HG03097 (cell line): Measurements from ENCODE around the gene ZNF214.

Source experiments
- ATAC-seq: cut with Tn5 transposase; IDR thresholded peaks from one replicate; pipeline ENCODE4 v1.9.1; 2021; ENCODE audit not compliant: unreplicated experiment, low FRiP score

Gene ZNF214

DNA sequence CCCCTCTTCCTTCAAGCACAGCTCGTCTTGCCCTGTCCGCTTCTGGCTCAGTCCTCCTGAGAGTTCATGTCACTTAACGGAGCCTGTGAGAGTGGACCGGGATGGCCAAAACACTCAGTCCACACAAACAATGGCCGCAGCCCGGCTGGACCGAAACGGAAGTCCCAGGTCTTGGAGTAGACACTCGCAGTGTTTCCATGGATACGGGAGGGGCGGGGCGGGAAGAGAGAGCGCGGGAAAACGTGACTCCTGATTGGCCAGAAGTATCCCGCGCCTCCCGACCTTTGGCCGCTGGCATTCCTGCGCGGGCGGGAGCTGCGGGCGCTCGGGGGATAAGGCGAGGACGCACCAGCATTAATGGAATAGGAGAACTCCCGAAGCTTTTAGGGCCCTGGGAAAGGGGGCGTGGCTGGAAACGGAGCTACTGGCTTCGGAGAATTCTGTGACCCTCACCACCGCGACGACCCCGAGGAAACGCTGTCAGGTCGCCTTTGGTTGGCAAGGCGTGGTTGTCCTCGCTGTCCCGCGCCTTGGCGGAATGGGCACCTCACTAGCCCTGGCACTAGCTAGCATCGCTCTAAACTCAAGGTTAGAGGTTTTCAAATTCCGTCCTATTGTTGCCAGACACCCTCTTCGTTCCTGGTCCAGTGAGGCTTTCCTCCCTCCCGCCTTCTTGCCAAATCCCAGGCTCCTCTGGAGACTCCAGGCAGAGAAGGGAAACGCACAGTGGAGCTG, at the start of gene ZNF214, which contains the start of gene NLRP14:
Gene ZNF214, minus strand, starts transcription at position 164 of the 735 bp plus-strand sequence. CDS start 17,511 bp downstream, outside the sequence.
Gene NLRP14, plus strand, starts transcription at position 297 of the 735 bp plus-strand sequence. CDS start 18,108 bp downstream, outside the sequence.
- no peak for ATAC-seq

DNA sequence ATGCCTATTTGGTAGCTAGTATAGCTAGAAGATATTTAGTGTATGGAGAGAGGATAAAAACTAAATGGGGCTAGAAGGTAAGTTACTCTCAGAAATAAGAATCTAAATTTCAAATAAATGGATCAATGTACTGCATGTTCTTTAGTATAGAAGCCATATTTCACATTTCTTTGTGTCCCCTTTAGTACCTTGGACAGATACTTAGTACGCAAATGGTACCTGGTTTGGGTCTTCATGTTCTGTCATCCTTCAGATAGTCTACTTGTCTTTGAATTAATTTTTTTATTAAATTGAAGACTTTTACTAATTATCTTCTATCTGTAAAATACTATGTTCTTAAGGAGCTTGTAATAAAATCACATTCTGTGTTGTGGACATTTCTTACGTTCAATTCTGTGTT, 42.4 kb upstream of the ZNF214 start:
- ATAC-seq, result no peak

DNA sequence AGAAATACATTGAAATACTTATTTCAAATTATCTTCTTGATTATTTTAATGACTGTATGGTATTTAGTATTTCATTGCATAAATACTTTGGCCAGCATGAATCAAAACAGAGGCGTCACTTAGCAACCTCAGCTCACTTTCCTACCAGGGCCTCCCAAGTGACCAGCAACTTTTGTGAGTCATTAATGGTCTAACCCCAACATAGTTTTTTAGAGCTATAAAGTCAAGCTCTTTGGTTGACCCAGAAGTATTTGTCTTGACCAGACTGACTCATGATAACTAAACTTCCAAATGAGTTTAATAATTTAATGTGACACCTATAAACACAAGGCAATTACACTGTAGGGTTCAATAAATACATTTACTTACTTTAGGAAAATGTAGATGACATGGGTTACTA, 40.7 kb upstream of the ZNF214 start:
- ATAC-seq, result no peak

DNA sequence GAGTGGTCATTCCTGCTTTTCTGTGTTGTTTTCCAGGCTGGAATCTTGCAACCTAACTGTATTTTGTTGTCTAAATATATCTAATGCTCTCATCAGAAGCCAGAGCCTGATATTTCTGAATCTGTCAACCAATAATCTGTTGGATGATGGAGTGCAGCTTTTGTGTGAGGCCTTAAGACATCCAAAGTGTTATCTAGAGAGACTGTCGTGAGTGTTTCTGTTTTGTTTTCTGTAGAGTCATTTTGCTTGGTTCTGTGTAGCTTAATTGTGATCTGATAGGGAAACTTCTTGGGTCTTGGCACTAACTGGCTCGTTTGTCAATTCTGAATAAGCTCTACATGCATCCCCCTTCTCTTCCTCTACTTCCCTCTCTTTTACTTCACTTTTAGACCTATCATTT, 37.5 kb upstream of the ZNF214 start:
- ATAC-seq, result no peak

DNA sequence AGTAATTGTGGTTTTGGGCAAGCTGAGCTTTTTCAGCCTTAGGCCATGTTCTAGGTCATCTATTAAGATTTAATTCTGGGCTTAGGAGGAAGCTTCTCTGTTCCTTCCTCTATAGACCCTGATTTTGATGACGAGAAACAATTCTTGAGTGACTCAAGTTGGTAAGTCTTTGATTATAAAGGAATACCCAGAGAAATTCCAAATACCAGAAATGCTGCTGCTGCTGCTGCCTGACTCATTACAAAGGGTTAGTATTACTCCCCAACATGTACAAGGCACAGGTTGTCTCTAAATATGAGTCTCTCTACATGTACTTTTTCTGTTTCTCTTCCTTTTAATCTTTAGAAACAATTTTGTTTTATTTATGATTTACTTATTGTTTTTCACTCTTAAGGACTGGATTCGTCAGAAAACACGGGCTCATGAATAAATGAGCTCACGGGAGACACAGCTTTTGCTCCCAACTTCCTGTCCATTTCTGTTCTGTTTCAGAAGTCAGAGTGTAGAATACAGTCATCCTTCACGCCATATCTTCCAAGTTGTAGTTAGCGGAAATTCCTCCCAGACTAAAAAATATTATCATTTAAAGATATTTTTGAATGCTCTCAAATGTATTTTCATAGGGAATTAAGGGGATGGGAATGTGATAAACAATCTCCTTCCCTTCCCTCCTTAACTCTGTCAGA, 36.8 kb upstream of the ZNF214 start:
- ATAC-seq, result no peak

DNA sequence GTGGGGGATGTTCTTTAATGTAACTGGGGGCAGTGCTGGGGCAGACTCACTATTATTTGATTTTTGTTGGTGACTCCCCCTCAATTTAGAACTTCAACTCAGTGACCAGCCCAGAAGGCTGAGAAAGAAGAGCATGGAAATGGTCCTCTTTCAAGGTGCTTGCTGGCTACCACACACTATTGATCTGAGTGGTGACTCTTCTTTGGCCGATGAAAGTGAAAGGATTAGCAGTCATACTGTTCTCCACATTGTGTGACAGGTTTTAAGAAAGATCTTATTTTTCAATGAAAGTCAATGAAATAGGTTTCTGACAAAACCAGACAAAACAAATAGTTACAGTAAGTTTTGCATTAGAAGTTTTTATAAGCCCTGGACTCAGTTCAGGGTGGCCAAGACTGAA, 30.0 kb upstream of the ZNF214 start:
- no peak for ATAC-seq

DNA sequence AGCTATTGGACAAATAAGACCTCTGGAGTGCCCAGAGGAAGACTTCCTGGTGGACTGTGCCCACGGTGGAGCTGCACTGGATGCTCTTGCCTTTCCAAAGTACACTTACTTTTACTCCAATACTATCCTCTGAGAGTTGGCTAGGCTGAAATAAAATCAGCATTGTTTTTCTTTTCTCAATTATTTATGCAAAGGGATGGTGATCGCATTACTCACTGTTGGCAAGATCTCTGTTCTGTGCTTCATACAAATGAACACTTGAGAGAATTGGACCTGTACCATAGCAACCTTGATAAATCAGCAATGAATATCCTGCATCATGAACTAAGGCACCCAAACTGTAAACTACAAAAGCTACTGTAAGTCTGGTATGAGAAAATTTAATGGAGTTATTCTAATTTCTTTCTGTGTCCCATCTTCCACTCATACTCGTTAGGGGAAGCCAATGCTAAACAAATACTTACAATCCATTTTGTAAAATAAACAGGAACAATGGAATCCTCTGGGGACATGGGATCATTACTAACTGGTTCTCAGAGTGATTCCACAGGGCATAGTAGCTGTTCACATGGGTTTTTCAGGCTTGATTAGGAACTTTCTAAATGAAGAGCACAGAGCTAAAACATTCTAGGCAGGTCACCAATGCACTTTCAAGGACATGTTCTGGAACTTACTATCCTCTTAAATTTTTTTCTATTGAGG, 26.5 kb upstream of the ZNF214 start:
- no peak for ATAC-seq

DNA sequence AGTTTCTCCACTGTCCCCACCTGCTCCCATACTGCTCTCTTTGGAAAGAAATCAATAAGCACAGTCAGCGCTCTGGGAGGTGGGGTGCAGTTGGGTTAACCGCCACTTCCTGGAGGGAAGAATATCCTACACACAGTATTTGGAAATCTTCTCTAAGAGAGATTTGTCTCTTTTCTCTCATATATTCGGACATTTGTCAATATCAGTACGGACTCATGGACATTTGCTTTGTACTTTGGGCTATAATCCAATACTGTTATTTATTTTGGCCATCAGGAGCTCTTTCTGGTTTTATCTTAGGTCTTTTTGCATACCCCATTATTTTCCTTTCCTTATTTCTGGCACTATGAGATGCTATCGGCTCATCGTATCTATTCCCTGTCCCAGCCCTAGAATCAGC, 13.9 kb upstream of the ZNF214 start:
- no peak for ATAC-seq

DNA sequence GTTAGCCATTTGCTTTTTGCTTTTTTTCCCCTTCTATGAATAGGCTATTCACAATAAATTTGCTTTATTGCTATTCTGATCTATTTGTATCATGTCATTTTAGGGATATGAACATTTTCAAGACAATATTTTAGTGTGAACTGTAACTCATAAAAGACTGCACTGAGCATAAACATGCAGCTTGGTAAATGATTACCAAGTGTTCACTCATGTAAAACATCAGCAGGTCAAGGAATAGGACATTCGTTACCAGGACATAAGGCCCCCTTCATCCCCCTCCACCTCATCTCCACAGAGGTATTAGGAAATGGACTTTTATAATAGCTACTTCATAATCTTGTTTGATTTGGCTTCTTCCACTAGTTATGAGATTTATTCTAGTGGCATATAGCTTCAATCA, 12.5 kb upstream of the ZNF214 start:
- no peak for ATAC-seq

DNA sequence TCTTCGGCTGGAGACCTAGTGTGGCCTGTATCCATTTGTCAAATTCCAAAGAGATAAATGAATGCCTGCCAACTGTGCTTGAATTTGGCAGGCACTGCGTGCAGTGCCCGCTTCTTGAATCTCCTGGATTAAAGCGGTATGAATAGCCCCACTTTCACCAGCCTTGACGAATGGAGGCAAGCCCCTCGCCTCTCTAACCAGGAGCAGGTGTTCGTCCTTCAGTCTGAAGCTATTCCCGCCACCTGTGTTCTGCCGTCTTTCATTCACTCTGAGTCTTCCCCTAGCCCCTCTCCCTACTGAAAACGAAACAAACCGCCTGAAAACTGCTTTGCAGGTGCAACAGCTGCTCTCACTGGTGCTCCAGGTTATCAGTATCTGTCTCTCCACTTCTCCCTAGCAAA, 11.3 kb upstream of the ZNF214 start:
- ATAC-seq, result no peak

DNA sequence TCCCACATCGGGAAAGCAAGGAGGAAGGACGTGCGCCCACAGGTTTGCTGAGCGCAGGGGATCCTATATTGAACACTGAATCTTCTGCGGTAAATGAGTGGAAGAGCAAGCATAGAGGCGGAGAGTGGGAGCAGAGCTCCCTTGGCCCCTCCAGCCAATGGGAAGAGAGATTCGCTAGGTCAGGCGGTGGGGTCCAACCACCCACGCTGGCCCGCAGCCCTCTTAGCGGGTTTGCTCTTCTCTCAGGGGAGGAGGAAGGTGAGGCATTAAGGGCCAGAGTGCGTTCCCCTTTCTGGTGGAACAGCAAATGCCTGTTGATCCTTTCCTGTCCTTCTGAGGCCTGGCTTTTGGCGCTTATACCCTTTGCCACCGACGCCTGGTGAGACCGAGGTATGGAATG, 10.7 kb upstream of the ZNF214 start:
- no peak for ATAC-seq

DNA sequence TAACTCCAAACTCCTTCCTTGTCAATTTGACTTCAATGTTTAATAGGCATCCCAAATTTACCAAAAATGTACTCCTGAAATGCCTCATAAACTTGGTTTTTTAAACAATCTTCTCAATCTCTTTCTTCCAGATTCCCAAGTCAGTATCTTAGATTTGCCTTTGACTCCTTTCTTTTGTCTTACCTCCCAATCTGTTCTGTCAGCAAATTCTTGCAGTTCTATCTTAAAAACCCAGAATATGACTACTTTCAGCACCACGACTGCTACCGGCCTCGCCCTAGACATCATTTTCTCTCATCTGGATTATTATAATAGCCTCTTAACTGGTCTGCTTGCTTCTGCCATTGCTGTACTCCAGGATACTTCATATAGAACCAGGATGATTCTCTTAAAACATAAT, 8.0 kb upstream of the ZNF214 start:
- no peak for ATAC-seq

DNA sequence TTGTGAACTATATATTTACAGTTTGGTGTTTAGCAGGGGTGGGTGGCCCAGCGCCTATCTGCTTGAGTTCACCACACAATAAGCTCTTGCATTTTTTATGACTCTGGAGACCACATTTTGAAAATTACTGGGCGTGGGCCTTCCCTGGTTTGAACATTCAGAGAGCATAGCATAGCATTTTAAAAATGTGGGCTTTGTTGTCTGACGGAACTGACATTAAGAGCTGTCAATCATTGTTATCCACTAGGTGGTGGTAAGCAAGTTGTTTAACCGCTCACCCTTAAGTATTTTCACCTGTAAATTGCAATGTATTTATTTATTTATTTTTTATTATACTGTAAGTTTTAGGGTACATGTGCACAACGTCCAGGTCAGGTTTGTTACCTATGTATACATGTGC, 1.2 kb upstream of the ZNF214 start:
- ATAC-seq, result no peak

DNA sequence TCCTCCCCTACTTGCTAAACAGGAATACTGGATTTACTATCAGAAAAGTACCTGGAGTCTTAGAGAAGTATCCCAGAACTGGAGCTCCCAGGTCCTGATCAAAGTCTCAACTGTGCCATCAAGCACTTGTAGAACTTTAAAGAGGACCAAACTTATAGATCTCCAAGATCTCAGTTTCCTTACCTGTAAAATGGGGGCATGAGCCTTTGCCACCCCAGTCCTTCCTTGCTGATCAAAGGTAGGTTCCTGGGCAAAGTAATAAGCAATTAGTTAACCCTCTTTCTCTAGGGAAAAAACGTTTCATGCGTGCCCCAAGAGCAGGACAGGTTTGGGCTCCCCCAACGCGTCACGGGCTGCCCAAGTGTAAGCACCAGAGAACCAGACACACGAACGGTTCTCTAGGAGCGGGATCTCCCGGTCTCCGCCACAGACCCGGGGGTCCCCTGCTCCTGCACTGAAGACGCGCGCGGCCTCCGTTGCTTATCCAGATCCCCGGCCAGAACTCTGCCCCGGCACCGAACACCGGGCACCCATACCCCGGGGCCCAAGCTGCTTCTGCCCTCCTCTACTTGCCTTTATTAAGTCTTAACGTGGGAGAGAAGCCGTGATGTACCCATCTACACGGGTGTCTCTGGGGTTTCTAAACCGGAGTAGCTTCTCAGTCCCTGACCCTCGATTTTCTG, 505 bp downstream of the ZNF214 start:
- no peak for ATAC-seq

DNA sequence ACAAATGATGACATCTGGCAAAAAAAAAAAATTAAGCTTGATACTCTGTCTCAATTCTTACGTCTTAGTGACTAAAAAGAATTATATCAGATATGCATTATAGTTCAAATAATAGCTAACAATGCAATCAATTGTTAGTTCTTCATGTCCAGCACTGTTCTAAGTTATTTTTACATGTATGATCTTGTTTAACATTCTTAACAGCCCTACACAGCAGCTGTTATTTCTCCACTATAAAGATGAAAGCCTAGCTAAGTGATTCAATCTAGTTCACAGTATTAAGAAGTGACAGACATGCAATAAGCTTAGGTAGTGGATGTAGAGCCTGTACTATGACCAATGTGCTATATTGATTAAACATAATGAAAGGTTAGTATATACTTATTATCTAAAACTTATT, 4.1 kb downstream of the ZNF214 start:
- no peak for ATAC-seq

DNA sequence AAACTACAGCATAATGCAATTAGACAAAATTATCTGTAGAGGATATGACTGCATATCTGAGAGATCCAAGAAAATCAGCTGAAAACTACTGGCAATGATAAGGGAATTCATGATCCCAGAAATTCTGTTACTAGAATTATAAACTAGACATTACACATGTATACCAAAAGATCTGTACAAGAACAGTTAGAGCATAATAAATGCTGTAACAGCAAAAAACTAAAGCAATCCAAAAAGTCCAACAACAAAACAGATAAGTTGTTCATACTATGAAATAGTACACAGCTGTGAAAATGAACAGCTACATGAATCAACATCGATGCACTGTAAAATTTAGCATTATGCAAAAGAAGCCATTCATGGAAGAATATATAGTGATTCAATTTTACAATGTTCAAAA, 6.0 kb downstream of the ZNF214 start:
- no peak for ATAC-seq

DNA sequence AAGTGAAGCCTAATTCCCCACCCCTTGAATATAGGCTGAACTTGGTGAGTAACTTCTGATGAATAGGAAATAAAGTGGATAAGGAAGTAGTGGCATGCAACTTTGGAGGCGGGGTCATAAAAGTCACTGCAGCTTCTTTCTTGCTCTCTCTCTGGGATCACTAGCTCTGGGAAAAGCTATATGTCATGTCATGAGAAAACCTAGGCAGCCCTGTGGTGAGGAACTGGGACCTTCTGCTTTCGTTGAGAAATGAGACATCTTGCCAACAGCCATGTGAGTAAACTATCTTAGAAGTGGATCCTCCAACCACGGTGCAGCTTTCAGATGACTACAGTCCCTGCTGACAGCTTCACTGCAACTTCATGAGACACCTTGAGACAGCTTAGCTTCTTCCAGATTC, 15.7 kb downstream of the ZNF214 start:
- no peak for ATAC-seq

DNA sequence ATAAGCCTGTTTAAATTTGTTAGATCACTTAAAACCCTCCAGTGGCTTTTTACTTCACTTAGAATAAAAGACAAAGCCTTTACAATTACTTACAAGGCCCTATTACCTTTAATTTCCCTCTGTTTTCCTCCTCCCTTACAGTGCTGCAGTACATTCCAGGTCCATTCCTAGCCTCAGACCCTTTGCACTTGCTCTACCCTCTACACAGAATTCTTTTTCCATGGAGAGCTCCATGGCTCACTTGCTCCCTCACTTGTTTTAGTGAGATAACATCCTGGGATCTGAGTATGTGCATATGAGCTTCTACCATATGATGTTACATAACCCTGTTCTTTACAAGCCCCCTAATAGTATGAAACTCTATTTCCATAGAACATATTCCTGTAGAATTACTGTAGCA, 24.4 kb downstream of the ZNF214 start:
- ATAC-seq, result no peak

DNA sequence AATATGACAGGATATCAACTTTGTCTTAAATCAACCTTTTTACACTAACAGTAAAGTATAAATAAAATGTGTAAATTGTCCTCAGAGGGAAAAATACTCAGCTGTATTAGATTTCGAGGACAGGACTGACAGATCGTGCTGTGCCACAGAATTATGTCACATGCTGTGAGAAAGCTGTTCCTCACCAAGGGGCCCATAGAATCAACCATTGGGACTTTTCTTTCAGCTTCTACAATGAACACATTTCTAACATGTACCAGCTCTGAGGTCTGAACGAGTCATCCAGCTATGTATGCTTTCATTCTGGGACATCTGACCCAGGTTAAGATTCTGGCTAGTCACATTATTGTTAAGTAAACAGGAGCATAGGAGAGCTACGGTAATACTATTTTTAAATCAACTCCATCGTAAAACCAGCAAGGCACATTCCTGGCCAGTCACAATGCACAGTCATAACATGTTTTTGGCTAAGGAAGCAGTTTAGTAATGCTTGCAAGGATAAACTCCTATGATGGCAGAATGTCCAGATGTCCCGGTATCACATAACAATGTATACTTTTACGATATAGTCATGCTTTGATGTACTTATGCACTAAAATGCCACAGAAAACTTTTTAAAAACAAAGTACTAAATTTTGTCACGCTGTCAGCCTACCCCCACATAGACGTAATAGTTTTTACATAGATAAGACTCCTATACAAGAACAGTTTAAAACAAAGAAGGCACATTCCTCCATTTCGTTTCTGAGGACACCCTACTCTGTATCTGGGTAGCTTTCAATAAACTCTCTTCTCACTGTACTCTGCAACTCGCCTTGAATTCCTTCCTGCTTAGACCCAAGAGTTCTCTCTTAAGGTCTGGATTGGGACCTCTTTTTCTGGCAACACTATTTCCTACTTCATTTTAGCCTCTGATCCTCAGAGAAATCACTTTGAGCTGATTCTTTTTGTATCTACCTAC, 27.4 kb downstream of the ZNF214 start:
- no peak for ATAC-seq

DNA sequence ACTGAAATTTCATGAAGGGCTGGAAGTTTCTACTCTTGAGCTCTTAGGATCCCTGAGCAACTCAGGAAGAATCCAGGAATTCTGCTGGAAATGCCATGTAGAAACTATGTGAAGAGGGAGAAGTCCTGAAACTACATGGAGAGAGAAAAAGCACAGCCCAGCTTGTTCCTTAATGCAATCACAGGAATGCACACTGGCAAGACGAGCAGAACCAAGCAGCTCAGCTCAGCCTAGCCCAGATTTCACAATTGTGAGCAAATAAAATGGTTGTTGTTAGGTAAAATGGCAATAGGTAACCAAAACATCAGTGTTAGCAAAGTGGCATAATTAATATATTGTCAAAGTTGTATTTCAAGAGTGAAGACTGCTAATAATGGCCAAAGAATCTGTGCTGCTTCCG, 28.1 kb downstream of the ZNF214 start:
- no peak for ATAC-seq
